Peyer's patch (tissue), 4 donors: ENCODE data around the gene CFAP77.

ENCODE experiments used
- POLR2A ChIP-seq, 2 donors: fragments of 450-650 bp; IDR thresholded peaks; one replicate each; pipeline ENCODE4 v1.5.1; 2017; ENCODE audit warnings: antibody characterized with exemption in 2 of 2, mild to moderate bottlenecking in 2 of 2, moderate library complexity in 2 of 2
- TF ChIP-seq, protein P1 (sequence below), 6 experiments: fragments of 450-650 bp in 4 of 6; fragments of 200-600 bp in 2 of 6; sonication (generic) in 1 of 6; IDR thresholded peaks; one replicate each; pipeline ENCODE4 v1.5.1; 2017 to 2019; ENCODE audit warnings: antibody characterized with exemption in 6 of 6, mild to moderate bottlenecking in 3 of 6, moderate library complexity in 1 of 6

DNA sequence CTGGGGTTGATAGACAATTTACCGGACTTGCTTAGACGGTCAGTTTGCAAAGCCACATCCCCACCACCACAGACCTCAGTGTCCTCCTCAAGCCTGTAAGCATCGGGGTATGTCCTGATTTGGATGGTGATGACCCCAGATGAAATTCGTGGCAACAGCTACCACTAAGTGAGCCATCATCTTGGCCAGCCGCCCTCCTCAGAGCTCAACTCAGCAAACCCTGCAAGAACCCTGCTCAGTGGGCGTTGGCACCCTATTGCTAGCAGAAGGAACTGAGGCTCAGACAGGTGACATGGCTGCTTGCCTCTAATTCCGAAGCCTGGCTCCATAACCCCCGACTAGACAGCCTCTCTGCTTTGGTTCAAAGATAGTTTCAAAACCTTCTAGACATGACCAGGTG, 131.0 kb downstream of the CFAP77 start:
- TF ChIP-seq, protein P1, sequence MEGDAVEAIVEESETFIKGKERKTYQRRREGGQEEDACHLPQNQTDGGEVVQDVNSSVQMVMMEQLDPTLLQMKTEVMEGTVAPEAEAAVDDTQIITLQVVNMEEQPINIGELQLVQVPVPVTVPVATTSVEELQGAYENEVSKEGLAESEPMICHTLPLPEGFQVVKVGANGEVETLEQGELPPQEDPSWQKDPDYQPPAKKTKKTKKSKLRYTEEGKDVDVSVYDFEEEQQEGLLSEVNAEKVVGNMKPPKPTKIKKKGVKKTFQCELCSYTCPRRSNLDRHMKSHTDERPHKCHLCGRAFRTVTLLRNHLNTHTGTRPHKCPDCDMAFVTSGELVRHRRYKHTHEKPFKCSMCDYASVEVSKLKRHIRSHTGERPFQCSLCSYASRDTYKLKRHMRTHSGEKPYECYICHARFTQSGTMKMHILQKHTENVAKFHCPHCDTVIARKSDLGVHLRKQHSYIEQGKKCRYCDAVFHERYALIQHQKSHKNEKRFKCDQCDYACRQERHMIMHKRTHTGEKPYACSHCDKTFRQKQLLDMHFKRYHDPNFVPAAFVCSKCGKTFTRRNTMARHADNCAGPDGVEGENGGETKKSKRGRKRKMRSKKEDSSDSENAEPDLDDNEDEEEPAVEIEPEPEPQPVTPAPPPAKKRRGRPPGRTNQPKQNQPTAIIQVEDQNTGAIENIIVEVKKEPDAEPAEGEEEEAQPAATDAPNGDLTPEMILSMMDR (IDR thresholded peaks at IDR 0.05), result no peak
- TF ChIP-seq POLR2A (IDR thresholded peaks at IDR 0.05), result no peak
